SK-N-SH (cell line): ENCODE data around the gene C3.

Experiments
- CTCF ChIP-seq: fragments of 200-600 bp; sonication (generic); IDR thresholded peaks from 2 replicates; pipeline ENCODE4 v1.6.1; 2017; ENCODE audit warnings: antibody characterized with exemption, mild to moderate bottlenecking, moderate library complexity
- FOXM1 ChIP-seq: IDR thresholded peaks from 2 replicates; pipeline ENCODE4 v1.4.0; 2012; ENCODE audit warnings: low read depth, mild to moderate bottlenecking
- GATA2 ChIP-seq: sonication (generic); formaldehyde crosslinking; IDR thresholded peaks from 2 replicates; pipeline ENCODE4 v1.5.0; 2020; ENCODE audit warnings: mild to moderate bottlenecking, missing genetic modification reagents
- JUND ChIP-seq: IDR thresholded peaks from 2 replicates; pipeline ENCODE4 v1.4.0; 2012
- MXI1 ChIP-seq: IDR thresholded peaks from 2 replicates; pipeline ENCODE4 v1.6.1; 2012; ENCODE audit warnings: mild to moderate bottlenecking, low read depth, low read length, improper control_type of control experiment
- POLR2AphosphoS5 ChIP-seq: IDR thresholded peaks from 2 replicates; pipeline ENCODE4 v1.6.1; 2012; ENCODE audit warnings: low read depth, low read length
- RAD21 ChIP-seq: IDR thresholded peaks from 2 replicates; pipeline ENCODE4 v1.6.1; 2012; ENCODE audit warnings: mild to moderate bottlenecking, low read length
- REST ChIP-seq: IDR thresholded peaks from 2 replicates; pipeline ENCODE4 v1.6.1; 2012; ENCODE audit warnings: mild to moderate bottlenecking, low read depth, low read length, moderate library complexity
- RFX5 ChIP-seq: IDR thresholded peaks from 2 replicates; pipeline ENCODE4 v1.6.1; 2012; ENCODE audit warnings: mild to moderate bottlenecking, improper control_type of control experiment, low read length
- SMC3 ChIP-seq: IDR thresholded peaks from 2 replicates; pipeline ENCODE4 v1.6.1; 2012; ENCODE audit warnings: low read depth, low read length, improper control_type of control experiment
- TAF1 ChIP-seq: IDR thresholded peaks from 2 replicates; pipeline ENCODE4 v1.6.1; 2012; ENCODE audit warnings: low read depth, mild to moderate bottlenecking, low read length, moderate library complexity, borderline replicate concordance
- USF1 ChIP-seq: IDR thresholded peaks from 2 replicates; pipeline ENCODE4 v1.4.0; 2012; ENCODE audit warnings: low read depth, borderline replicate concordance
- YY1 ChIP-seq: IDR thresholded peaks from 2 replicates; pipeline ENCODE4 v1.4.0; 2012; ENCODE audit warnings: low read depth, mild to moderate bottlenecking
- ZBTB33 ChIP-seq: IDR thresholded peaks from 2 replicates; pipeline ENCODE4 v1.4.0; 2012; ENCODE audit warnings: low read depth, borderline replicate concordance

GRCh38 chr19:6743066-6743465, 22.6 kb upstream of the C3 start:
- TF ChIP-seq RAD21 (no peak), REST (no peak), CTCF (no peak), SMC3 (no peak), POLR2AphosphoS5 (no peak), TAF1 (no peak), JUND (no peak), YY1 (no peak), MXI1 (no peak), USF1 (no peak), ZBTB33 (no peak), RFX5 (no peak), FOXM1 (no peak), GATA2 (CRISPR knock-in tag) (no peak)
